ENCODE results near the gene NRBF2. TPM values are rescaled to one million over a fixed set of nuclear protein-coding genes. Genes with fewer than 3 reads are reported as not detected.

Gene NRBF2
- total RNA-seq, 1 donor from 2014 or later = 25.6 TPM

- Mint-ChIP-seq H3K4me1 (ENCODE audit: unreplicated experiment) (no peaks in the 10 kb centered on the region), H3K27ac (ENCODE audit: unreplicated experiment) (no peak overlapping the region), H3K4me3 (ENCODE audit: unreplicated experiment) (no peak overlapping the region), H3K9me3 (ENCODE audit: unreplicated experiment) (no peaks in the 10 kb centered on the region), H3K27me3 (ENCODE audit: unreplicated experiment) (peaks cover 2% of the 10 kb centered on the region), H3K36me3 (ENCODE audit: low read depth, unreplicated experiment) (no peaks in the 10 kb centered on the region)
- TF ChIP-seq, protein P1, sequence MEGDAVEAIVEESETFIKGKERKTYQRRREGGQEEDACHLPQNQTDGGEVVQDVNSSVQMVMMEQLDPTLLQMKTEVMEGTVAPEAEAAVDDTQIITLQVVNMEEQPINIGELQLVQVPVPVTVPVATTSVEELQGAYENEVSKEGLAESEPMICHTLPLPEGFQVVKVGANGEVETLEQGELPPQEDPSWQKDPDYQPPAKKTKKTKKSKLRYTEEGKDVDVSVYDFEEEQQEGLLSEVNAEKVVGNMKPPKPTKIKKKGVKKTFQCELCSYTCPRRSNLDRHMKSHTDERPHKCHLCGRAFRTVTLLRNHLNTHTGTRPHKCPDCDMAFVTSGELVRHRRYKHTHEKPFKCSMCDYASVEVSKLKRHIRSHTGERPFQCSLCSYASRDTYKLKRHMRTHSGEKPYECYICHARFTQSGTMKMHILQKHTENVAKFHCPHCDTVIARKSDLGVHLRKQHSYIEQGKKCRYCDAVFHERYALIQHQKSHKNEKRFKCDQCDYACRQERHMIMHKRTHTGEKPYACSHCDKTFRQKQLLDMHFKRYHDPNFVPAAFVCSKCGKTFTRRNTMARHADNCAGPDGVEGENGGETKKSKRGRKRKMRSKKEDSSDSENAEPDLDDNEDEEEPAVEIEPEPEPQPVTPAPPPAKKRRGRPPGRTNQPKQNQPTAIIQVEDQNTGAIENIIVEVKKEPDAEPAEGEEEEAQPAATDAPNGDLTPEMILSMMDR (IDR thresholded peaks at IDR 0.05; ENCODE audit: unreplicated experiment) = no peak
- no peak for DNase-seq (ENCODE audit: low spot score)
Observed at GRCh38 chr10:63155388-63156020, 22.4 kb downstream of the NRBF2 start.

- H3K4me3 Mint-ChIP-seq (ENCODE audit: unreplicated experiment) = no peak overlapping the region
- no peaks in the 10 kb centered on the region for H3K9me3 Mint-ChIP-seq (ENCODE audit: unreplicated experiment)
- peaks cover 2% of the 10 kb centered on the region for H3K27me3 Mint-ChIP-seq (ENCODE audit: unreplicated experiment)
- DNase-seq (ENCODE audit: low spot score) = no peak
- TF ChIP-seq, protein P1 (IDR thresholded peaks at IDR 0.05; ENCODE audit: unreplicated experiment) = no peak
- no peak overlapping the region for H3K27ac Mint-ChIP-seq (ENCODE audit: unreplicated experiment)
- H3K4me1 Mint-ChIP-seq (ENCODE audit: unreplicated experiment) = no peaks in the 10 kb centered on the region
- no peaks in the 10 kb centered on the region for H3K36me3 Mint-ChIP-seq (ENCODE audit: low read depth, unreplicated experiment)
Observed at GRCh38 chr10:63156236-63156635, 23.1 kb downstream of the NRBF2 start.

GRCh38 chr10:63157845-63158624 is 24.9 kb downstream of the NRBF2 start:
- no peaks in the 10 kb centered on the region for H3K4me1 Mint-ChIP-seq (ENCODE audit: unreplicated experiment)
- H3K9me3 Mint-ChIP-seq (ENCODE audit: unreplicated experiment) = no peaks in the 10 kb centered on the region
- no peaks in the 10 kb centered on the region for H3K36me3 Mint-ChIP-seq (ENCODE audit: low read depth, unreplicated experiment)
- no peak overlapping the region for H3K27ac Mint-ChIP-seq (ENCODE audit: unreplicated experiment)
- DNase-seq (ENCODE audit: low spot score) = peak; percentile 46
- TF ChIP-seq, protein P1 (IDR thresholded peaks at IDR 0.05; ENCODE audit: unreplicated experiment) = peak; percentile 75
- no peak overlapping the region for H3K4me3 Mint-ChIP-seq (ENCODE audit: unreplicated experiment)
- H3K27me3 Mint-ChIP-seq (ENCODE audit: unreplicated experiment) = peaks cover 2% of the 10 kb centered on the region

DNA sequence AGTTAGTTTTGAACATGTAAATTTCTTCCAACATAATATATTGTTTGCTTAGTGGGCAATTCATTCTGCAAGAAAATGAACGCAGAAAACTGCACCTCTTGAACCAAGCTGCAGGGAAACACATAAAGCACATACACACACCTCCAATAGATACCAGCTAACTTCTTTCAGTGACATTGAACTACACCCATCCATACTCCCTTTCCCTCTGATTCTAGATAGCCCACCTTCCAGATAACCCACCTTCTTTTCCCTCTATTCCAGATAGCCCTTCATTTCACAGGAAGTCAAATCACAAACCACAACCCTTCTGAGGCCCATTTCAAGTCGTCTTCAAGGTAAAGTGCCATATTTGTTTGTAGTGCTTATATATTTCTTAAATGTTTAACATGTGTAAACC is 28.5 kb downstream of the NRBF2 start:
- no peaks in the 10 kb centered on the region for H3K4me1 Mint-ChIP-seq (ENCODE audit: unreplicated experiment)
- H3K36me3 Mint-ChIP-seq (ENCODE audit: low read depth, unreplicated experiment) = peaks cover 6% of the 10 kb centered on the region
- TF ChIP-seq, protein P1 (IDR thresholded peaks at IDR 0.05; ENCODE audit: unreplicated experiment) = no peak
- no peak for DNase-seq (ENCODE audit: low spot score)
- no peak overlapping the region for H3K4me3 Mint-ChIP-seq (ENCODE audit: unreplicated experiment)
- no peaks in the 10 kb centered on the region for H3K9me3 Mint-ChIP-seq (ENCODE audit: unreplicated experiment)
- no peak overlapping the region for H3K27ac Mint-ChIP-seq (ENCODE audit: unreplicated experiment)
- H3K27me3 Mint-ChIP-seq (ENCODE audit: unreplicated experiment) = no peaks in the 10 kb centered on the region

DNA sequence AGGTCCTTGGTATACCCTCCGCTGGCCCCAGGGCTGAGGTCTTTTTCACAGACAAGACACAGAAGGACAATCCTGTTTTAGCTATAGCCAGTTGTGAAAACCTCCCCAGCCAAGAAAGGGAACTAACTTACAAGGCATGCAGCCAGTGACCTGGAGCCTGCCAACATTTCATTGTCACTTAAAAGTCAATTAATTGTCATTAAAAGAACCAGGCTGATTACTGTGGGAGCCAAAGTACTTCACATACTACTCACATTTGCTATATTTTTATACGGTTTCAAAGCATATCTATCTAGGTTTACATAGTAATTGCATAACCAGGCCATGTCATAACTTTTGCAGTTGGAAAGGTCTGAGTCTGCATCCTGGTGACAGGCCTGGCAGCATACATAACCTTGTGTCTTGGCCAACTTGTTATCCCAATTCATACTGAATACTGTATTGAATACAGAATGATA is 31.1 kb downstream of the NRBF2 start:
- Mint-ChIP-seq H3K9me3 (ENCODE audit: unreplicated experiment) (no peaks in the 10 kb centered on the region), H3K4me3 (ENCODE audit: unreplicated experiment) (peak overlapping the region; percentile 47), H3K27me3 (ENCODE audit: unreplicated experiment) (no peaks in the 10 kb centered on the region), H3K4me1 (ENCODE audit: unreplicated experiment) (peaks cover 4% of the 10 kb centered on the region), H3K27ac (ENCODE audit: unreplicated experiment) (no peak overlapping the region), H3K36me3 (ENCODE audit: low read depth, unreplicated experiment) (peaks cover 6% of the 10 kb centered on the region)
- DNase-seq (ENCODE audit: low spot score) = no peak
- TF ChIP-seq, protein P1 (IDR thresholded peaks at IDR 0.05; ENCODE audit: unreplicated experiment) = no peak

Measured in endothelial cell (in vitro differentiated cells).